Measurements from ENCODE around the gene TXK.

TXK gene

DNA sequence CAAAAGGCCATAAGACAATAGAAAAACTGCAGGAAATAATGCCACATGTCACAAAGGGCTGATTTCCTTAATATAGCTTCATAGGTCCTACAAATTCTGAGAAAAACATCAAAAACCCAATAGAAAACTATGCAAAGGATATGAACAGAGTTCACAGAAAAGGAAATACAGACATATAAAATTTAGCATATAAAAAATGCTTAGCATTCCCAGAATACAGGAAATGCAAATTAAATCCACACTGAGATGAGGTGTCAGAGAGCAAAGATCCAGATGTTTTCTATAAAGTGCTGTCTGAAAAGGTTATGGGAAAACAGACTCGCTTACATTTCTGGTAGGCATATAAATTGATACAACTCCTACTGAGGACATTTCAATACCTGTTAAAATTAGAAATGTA is 33.8 kb downstream of the TXK start:
- no peak for DNase-seq

DNA sequence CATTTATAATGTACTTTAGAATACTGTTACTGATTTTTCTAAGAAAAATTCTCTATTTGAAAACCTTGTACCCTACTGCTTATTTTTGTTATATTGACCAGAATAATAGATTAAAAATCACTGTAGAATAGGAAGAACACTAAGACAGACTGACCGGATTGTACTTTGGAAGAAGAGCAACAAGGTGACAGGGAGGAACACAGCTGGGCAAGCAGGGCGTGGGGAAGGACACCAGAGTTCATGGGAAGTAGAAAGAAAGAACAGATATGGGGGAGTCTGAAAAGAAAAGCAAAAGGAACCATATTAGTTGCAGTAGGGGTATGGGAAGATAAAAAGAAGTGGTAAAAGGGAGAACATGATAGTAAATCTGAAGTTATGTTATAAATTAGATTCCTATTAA is 38.6 kb downstream of the TXK start:
- no peak for DNase-seq

DNA sequence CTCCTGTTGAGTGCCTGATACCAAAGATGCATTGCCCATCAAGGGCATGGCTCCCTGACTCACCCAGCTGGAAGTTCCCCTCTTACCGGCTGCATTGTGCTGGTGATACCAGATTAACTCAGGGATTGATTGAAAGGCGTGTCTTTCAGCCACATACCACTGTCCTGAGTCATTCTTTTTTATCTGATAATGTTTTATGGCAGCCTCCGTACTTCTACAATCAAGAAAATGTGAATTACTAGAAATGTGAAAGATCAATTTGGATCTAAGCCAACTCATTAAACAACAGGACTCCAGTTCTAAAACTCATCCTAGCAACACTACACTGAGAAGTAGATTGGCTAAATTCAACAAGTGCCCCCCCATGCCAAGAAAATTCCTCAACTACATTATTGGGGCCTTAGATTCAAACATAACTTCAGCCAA is 40.0 kb downstream of the TXK start:
- no peak for DNase-seq

DNA sequence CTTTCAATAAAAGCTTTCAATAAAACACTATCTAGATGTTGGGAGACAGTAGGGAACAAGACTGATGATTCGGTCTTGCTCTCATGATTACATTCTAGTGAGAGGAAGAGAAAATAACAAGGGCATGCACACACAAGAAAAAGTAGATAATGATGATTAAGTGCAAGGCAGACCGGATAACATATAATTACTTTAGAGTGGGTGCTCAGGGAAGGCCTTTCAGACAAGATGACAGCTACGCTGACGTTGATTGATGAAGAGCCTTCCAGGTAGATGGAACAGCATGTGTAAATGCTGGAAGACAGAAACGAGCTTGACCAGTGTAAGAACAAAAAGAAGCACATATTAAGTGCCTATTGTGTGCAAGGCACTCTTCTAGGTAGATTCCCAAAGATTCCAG is 43.4 kb downstream of the TXK start:
- DNase-seq = no peak

DNA sequence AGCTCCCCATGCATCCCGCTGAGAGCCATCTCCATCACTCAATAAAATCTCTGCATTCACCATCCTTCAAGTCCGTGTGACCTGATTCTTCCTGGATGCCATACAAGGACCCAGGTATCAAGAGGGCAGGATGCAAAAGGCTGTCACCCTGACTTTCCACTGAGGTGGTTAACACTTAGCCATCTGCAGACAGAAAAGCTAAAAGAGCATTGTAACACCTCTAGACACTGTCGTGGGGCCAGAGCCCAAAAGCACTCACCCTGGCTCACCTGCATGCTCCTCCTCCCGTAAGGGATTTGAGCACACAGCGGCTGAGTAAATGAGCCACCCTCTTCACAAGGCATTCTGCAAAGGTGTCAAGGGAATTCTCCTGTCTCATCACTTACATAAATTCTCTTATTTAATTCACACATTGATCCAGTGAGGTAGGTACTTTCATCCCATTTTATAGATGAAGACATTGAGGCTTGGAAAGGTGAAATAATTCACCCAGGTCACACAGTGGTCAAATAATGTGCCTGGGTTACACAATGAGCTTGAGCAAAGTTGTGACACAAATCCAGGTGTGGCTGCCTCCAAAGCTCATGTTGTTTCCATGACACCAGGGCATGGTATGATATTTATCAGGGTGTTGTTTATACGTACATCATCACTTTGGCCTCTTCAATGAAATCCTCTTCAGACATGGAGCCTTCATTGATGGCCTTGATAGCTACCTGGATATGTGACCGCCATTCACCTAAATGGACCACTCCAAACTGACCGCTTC is 48.0 kb downstream of the TXK start:
- no peak for DNase-seq

DNA sequence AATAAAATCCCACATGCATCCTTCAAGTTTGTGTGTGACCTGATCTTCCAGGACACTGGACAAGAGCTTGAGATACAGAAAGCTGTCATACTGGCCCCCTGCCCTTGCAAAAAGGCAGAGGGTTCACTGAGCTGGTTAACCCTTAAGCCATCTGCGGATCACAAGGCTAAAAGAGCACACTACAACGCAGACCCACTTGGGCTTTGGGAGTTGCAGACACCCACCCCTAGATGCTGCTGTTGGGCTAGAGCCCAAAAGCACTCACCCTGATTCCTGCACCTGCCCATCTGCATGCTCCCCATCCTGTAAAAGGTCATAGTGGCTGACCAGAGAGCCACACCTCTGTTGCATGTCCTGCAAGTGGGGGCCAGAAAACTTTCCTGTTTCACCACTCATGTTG is 51.1 kb downstream of the TXK start:
- DNase-seq = no peak

DNA sequence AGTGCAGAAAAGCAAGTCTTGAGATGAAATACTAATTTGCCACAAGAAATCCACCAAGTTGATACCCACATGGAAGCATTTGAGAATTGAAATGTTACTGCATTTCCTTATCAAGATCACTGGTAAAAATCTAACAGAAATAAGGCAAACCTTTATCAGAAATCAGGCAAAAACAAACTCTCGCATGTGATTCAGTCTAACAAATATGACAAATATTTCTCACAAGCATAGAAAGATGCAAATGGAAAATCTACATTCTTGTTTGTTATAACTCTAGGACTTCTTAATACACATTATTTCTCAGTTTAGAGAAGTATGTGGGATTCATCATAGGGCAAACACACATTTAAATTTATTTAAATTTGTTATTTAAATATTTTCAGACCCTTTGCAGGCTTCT is 52.9 kb downstream of the TXK start:
- DNase-seq = no peak

DNA sequence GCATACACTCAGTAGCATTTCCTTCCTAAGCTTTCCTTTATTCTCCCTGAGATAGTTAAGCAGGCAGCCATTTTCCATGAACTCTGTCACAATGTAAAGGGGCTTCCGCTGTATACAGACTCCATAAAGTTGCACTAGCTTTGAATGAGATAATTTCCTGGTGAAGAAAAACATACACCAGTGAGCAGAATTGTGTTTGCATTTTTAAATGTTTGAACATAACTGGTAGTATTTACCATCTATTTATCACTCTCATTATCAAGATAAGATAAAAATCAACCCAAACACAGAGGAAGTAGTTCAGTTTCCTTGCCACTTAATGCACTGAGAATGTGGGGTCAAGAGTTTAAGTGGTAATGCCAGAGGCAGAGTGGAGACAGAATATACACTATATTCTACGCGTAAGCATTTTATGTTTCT is 54.1 kb downstream of the TXK start:
- no peak for DNase-seq

DNA sequence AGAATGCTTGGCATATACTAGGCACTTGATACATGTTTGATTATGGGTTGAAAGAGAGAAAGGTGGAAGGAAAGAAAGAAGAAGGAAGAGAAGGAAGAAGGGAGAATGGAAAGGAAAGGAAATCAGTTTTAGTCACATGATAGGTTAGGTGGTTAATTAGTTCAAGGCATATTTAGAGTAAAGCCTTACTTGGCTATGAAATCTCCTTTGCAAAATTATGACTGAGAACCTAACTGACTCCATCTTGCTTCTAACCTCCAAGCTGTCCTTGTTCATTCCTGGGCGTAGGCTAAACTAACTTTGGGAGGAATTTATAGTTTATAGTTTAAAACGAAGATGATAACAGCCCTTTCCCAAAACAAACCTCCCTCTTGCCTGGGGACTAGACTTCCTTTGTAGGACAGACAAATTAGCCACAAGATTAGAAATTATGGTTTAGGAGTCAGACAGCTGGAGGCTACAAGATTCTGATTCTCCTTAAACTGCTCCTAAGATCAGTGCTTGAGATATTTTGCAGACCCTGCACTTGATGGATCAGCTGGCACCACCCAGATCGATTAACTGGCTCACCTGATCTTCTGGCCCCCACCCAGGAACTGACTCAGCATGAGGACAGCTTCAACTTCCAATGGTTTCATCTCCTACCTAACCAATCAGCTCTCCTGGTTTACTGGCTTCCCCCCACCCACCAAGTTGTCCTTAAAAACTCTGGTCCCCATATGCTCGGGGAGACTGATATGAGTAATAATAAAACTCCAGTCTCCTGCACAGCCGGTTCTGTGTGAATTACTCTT is 55.0 kb downstream of the TXK start:
- DNase-seq = no peak

DNA sequence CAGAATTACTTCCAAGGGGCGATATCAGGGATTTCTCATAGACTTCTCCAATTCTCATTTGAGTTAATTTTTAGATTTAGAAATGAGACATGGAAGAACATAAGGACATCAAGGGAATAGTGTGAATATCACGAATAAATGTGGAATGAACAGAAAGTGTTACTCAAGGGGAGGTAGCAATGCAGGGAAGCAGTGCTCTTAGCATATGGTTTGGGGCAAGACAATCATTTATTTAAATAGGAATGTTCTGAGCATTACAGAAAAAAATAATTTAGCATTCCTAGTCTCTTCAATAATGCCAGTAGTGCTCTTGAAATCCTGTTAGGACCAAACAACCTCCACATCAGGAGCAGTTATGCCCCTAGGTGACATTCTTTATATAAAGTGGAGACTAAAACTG is 55.6 kb downstream of the TXK start:
- DNase-seq = no peak

DNA sequence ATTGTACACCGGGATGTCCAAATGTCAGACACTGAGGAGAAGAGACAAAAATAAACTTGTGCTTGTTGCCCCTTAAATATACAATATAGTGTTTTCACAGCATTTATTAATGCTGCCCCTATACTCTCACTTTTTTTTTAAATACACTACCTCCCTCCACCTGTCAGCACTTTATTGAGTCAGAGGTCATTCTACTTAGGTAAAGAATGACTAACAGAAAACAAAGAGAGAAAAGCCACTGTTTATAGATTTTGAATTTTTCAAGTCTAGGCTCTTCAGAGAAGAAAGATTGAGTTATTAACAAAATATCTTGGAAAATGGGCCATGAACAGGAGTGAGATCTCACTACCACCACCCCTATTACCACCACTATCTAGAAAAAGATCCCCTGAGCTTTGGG is 59.4 kb downstream of the TXK start:
- no peak for DNase-seq

DNA sequence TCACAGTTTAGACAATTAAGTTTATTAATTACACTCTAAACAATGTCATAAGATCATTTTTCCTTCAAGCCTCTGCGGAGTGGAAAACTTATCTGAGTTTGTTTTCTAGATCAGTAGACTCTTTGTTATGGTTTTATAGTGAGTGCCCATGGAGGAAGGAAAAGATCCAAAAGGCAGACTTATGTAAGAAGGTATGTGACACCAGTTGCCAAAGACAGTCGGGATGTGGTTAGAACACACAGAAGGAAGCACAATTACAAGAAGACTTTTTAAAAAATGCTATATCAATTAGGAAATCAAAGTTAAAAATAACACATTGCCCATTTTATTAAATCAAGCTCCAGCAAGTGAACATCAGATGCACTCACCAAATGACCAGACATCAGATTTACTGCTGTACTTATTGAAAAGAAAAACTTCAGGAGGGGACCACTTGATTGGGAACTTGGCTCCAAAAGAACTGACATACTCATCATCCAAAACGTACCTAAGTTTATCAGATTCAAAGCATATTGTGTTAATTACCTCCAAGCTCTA is 60.4 kb downstream of the TXK start:
- no peak for DNase-seq

DNA sequence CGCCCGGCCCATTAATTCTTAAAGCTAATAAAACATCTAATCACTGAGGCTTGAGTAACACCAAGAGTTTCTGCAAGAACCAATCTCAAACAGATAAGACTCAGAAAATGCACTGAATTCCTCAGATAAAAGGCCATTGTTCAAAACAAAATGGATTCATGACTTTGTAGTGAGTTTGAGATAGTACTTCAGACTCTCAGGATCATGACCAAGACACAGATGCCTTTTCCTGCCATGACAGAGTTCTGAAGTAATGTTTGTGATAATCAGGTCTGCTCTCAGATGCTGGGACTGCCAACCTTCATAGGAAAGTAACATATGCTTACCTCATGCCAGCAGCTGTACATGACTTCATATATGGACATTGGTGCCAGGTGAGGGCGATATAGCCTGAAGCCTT is 62.9 kb downstream of the TXK start:
- DNase-seq = no peak

DNA sequence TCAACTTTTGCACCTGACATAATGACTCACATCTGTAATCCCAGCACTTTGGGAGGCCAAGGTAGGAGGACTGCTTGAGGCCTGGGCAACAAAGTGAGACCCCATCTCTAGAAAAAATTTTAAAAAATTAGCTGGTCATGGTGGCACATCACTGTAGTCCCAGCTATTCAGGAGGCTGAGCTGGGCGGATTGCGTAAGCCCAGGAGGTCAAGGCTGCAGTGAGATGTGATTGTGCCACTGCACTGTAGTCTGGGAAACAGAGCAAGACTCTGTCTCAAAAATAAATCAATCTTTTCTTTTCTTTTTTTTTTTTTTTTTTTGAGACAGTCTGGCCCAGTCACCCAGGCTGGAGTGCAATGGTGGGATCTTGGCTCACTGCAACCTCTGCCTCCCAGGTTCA is 65.0 kb downstream of the TXK start:
- no peak for DNase-seq

DNA sequence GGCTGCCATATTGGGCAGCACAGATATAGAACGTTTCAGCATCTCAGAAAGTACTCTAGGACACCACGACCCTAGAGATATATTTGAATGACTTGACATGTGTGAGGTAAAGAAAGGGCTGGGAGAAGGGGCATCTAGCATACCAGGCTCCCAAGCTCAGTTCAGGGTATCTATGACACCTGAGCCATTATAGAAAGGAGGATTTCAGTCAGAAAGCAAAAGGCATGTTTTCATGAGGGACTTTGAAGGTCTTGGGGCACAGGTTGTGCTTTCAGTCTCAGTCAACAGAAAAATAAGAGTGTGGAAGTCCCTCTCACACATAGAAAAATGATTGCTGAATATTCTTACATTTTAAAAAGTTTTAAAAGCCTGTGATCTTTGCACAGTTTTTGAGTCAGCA is 65.9 kb downstream of the TXK start:
- DNase-seq = no peak

DNA sequence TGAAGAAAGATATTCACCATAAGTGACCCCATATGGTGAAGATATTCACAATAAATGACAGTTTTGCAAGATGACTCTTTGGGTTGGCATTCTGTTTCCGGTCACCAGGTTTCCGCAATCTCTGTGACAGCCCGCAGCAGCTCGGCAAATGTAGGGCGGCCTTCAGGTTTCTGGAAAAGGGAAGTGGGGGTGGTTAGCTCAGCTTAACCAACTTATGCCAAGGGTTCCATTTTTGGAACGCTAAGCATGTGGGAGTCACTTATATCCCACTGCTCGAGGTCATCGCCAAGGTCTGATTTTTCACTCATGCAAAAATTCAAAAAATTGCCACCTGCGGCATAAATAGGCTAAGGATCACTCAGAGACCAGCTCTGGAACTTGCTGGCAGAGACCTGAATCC is 66.5 kb downstream of the TXK start:
- no peak for DNase-seq

DNA sequence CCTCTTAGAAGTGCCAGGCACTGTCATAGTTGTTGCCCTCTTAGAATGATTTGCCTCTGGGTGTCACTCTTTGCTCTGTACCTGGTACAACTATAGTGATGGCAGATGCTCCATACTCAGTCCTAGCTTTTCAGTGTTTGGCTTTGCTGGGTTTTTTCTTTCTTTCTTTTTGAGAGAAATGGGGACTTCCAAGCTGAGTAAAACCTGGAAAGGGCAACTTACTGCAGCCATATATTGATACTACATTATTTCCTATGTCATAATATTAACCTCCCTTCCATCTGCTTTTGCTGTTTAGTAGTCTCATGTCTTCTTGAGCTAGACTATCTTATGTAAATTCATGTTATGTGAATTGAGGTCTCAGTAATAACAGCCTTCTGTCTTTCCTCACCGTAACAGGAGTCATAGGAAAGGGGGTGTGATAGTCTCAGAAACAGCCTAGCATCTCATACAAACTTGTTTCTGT is 68.4 kb downstream of the TXK start:
- no peak for DNase-seq

DNA sequence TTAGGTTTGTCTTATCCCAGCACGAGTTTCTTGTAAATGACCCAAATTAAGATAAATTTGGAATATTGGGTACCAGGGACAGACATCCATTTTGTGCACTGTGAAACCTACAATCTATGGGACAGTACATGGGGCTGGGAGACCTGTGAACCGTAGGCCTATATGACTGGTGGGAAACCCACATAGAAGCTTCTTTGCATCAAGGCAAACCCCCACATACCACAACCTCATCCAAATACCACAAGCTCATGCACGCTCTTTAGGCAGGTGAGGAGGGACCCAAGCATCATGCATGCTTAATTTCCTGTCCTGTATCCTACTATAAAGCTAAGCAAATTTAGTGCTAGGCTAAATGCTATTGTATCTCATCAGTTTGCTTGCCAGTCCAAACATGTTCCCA is 69.7 kb downstream of the TXK start:
- no peak for DNase-seq

DNA sequence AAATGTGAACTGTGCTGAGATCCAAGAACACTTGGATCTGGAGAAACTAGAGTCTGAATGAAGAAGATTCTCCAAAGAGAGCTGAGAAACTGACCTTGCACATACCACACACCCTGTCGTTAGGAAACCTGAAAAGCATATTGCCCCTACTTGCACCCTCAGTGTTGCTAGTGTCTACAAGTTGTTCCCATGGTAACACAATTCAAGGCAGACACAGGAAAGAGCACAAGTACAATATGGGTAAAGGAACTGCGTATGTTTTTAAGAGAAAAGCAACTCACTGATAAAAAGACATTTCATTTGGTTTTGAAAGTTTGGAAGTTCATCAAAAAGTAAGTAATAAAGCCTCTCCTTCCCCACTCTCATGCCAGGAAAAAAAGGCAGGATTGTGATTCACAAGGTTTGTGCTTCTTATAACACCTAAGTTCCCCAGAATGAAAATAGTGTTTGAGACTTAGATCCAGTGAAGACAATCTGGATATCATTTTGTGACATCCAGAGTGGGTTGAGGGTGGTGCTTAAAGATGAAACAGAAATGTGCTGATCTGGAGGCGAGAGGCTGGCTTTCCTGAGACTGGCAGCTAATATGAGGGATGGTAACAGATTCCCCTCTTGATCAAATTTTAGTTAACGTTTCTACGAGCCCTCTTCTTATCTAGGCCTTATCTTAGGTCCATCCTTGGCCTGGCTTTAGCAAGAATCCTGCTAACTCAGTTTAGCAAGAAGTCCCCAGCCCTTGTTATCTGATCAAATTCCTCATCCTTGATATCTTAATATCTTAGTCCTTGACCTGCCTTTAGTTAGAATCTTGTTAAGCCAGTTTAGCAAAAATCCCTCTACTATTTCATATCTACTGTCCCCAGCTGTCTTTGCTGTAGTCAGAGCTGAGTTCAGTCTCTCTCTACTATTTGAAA is 75.2 kb downstream of the TXK start:
- DNase-seq = no peak

DNA sequence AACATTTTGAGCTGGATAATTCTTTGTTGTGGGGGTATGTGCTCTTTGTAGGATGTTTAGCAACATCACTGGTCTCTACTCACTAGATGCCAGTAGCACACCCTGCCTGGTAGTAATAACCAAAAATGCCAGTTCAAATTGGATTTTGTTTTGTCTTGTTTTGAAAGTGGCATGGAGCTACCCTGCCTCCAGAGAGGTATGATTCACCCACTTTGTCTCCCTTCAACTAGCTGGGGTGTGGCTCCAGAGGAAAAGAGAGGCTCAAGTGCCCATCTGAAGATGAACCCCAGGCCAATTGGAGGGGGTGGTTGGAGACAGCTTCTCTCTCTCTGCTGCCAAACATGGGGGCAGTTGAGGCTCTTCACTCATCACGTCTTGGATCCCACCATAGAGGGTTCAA is 83.0 kb downstream of the TXK start:
- DNase-seq = no peak

DNA sequence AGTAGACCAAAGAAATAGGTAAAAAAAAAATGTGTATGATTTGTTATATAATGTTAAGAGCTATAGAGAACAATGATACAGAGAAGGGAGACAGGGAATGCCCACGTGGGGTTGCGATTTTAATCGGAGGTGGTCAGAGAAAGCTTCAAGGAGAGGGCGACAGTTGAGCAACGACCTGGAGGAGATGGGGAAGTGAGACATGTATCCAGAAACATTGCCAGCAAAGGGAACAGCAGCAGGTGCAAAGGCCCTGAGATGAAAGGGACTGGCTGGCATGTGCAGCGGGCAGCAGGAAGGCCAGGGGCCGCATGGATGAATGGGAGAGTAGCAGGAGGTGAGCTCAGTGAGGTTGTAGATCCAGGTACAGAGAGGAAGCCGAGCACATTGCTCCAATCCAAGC is 84.6 kb downstream of the TXK start:
- no peak for DNase-seq

DNA sequence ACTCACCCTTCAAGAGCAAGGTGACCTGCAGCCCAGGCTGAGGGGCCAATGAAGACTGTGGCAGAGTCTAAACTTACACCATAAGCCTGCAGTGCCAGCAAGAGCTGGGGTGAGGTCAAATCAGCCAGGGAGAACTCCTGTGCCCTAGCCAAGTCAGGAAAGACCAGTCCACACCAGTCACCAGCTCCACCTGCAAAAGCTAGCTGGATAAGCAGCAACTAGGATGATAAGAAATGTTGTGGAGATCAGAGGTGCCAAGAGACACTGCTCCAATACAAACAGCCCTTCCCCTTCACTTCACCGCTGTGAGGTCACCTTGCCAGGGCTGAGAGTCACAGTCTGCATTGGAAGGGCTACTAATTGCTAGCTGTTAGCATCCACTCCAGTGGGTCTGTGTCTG is 86.2 kb downstream of the TXK start:
- DNase-seq = no peak

DNA sequence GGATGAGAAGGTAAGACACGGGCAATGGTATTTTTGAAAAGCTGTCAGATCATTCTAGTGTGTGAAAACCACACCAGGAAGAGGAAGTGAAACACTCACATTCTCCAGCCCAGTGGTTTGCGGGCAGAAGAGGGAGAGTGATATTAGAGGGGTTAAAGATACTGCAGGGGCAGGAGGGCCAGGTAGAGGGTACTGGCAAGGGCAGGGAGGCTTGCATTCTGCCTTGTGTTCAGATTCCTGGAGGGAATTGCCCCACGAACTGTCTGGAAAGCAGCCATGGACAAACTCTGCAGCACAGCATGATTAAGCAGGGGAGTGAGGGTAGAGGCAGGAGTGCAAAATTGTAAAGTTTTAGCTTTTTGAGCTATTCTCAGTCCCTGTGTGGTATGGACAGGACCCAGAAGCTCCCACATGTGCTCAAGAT is 86.6 kb downstream of the TXK start:
- DNase-seq = no peak
